Measurements from ENCODE around the gene POLR2E.

- TF ChIP-seq CTCF (IDR thresholded peaks at IDR 0.05) (peak in 1 of 5 experiments; percentile 11), EP300 (IDR thresholded peaks at IDR 0.05) (peak in 1 of 2 donors; percentile 76), POLR2A (IDR thresholded peaks at IDR 0.05) (no peak)
Measured at GRCh38 chr19:1087813-1088415, 7.3 kb downstream of the POLR2E start.
